ENCODE results near the gene TSHR.
"Not testable (repeated sequence)": the region's sequence is repeated elsewhere in the genome, so short reads cannot be mapped to it uniquely, and the experiment has no call there.

TSHR gene

GRCh38 chr14:80955416-80955941 lies at the start of gene TSHR:
Gene TSHR, plus strand, starts transcription at chr14:80955621. Its CDS starts 60 bp downstream, at chr14:80955681.
- in situ Hi-C loops (cut with HindIII; ENCODE audit: low pct_unique_long_range_greater_than_20kb, low sequenced_read_pairs), result no loop called here
- DNase-seq (ENCODE audit: low read depth in 1 of 2, low spot score in 1 of 2), result no peak
- no peak for TF ChIP-seq JUND (IDR thresholded peaks at IDR 0.05; ENCODE audit: low read depth)

- in situ Hi-C loops (cut with HindIII; ENCODE audit: low pct_unique_long_range_greater_than_20kb, low sequenced_read_pairs), result no loop called here
- DNase-seq (ENCODE audit: low read depth in 1 of 2, low spot score in 1 of 2), result no peak
- TF ChIP-seq JUND (IDR thresholded peaks at IDR 0.05; ENCODE audit: low read depth), result no peak
Observed at GRCh38 chr14:80906336-80906735, 49.1 kb upstream of the TSHR start.

DNA sequence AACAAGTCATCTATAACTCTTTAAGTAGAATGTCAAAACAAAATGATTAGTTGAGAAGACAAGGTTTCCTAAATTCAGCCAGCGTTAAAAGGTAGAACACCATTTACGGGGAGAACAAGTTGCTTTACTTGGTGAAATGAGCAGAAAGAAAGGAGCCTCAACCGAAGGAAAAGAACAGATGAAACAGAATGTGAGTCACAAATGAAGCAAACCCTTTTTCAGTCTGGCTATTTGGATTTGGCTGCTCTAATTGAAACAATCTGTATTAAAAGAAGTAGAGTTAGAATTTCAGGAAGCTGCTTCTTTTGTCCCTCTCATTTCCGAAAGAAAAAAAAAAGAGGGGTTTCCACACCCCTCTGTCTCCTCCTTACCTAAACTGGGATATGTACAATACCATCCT lies 48.5 kb upstream of the TSHR start:
- DNase-seq (ENCODE audit: low read depth in 1 of 2, low spot score in 1 of 2), result no peak
- in situ Hi-C loops (cut with HindIII; ENCODE audit: low pct_unique_long_range_greater_than_20kb, low sequenced_read_pairs), result no loop called here
- TF ChIP-seq JUND (IDR thresholded peaks at IDR 0.05; ENCODE audit: low read depth), result no peak

- DNase-seq (ENCODE audit: low read depth in 1 of 2, low spot score in 1 of 2); in situ Hi-C loops (cut with HindIII; ENCODE audit: low pct_unique_long_range_greater_than_20kb, low sequenced_read_pairs): not testable (repeated sequence)
Observed at GRCh38 chr14:80912013-80912412, 43.4 kb upstream of the TSHR start.

DNA sequence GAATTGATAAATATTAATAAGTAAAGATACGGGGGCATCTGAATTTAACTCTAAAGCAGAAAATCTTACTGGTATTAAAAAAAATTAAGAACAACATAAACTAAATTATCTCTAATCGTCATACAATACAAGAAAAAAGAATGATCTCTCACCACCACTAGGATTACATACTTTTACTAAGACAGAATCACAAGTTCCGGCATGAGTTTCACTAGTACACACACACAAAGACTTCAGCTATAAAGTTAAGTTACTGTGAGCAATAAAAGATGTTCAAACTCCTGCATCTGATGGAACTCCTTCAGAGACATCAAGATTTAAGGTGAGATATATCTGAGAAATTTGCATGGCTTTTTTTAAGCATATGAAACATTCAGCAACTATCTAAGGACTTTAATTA lies 35.8 kb upstream of the TSHR start:
- no peak for TF ChIP-seq JUND (IDR thresholded peaks at IDR 0.05; ENCODE audit: low read depth)
- no peak for DNase-seq (ENCODE audit: low read depth in 1 of 2, low spot score in 1 of 2)
- in situ Hi-C loops (cut with HindIII; ENCODE audit: low pct_unique_long_range_greater_than_20kb, low sequenced_read_pairs), result no loop called here

DNA sequence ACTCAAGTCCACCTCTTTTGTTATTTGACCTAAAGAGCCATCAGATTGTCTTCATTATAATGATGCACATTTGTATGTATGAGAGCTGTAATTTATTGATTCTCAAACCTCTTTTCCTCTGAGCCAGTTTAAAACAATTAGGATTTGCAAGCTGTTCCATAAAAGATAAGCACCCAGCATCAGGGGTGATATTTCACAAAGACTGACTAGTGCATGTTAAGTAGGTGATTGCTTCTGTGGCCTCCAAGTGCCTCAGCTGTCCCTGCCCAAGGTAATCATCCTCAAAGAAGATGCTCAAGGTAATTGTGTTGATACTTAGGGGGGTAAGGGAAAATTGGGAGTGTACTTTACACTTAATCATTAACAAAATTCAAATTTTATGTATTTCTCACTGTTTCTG lies 32.1 kb upstream of the TSHR start:
- TF ChIP-seq JUND (IDR thresholded peaks at IDR 0.05; ENCODE audit: low read depth), result no peak
- DNase-seq (ENCODE audit: low read depth in 1 of 2, low spot score in 1 of 2), result no peak
- in situ Hi-C loops (cut with HindIII; ENCODE audit: low pct_unique_long_range_greater_than_20kb, low sequenced_read_pairs), result no loop called here

DNA sequence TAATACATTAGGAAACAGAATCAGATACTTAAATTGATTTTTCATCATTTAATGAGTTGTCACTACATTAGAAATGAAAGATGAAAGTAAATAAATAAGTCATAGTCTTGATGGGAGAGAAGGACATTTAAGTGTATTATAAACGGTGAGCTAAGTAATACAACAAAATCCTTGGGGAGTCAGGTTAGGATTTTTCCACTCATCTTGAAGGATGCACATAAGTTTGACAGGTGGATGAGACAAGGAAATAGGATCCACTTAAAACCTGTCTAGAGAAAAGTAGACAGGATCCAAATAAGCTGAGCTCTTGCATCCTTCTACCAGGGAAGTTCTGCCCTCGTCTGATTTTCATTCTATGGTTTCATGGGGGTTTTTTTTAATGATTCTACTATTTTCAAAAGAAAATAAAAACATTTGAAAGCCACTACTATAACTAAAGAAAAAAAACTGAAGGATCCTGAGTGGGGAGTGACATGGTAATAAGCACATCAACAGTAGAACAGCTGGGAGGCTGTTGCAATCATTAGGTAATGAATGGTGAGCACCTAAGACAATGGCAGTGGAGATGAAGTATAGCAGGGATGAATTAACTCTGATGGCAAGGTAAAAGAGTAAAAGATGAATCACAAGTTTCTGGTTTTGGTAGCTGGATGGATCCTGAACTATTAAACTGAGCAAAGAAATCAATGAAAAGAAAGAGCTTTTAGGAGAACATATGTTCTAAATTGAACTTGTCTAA lies 30.9 kb upstream of the TSHR start:
- no peak for TF ChIP-seq JUND (IDR thresholded peaks at IDR 0.05; ENCODE audit: low read depth)
- DNase-seq (ENCODE audit: low read depth in 1 of 2, low spot score in 1 of 2), result no peak
- in situ Hi-C loops (cut with HindIII; ENCODE audit: low pct_unique_long_range_greater_than_20kb, low sequenced_read_pairs), result no loop called here

DNA sequence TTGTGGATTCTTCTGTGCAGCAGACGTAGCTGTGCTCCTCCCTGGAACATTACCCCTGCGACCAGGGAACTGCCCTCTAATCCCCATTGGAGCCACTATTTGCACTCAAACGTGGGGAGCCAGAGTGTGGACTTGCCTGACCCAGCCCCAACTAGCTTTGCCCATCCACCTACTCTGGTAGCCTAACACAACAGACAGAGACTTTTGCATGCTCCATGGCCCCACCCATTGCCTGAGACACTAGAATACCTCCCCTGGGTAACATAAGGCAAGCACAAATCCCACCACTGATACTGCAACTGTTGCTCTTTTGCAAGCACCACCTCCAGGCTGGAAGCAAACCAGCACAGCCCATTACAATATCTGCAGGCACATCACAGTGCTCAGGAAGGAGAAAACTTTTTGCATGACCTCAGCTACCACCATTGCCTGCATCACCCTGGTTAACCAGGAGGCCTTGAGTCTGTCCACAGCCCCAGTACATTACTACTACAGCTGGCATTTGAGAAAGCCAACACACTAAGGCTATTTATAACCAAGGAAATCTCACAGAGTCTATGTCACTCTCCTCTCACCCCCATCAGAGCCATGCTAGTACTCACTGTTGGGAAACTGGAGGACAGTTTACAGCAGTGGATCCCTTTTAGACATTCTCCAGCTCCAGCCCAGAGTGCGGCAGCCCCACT lies 28.9 kb upstream of the TSHR start:
- DNase-seq (ENCODE audit: low read depth in 1 of 2, low spot score in 1 of 2), result no peak
- in situ Hi-C loops (cut with HindIII; ENCODE audit: low pct_unique_long_range_greater_than_20kb, low sequenced_read_pairs), result no loop called here
- no peak for TF ChIP-seq JUND (IDR thresholded peaks at IDR 0.05; ENCODE audit: low read depth)

DNA sequence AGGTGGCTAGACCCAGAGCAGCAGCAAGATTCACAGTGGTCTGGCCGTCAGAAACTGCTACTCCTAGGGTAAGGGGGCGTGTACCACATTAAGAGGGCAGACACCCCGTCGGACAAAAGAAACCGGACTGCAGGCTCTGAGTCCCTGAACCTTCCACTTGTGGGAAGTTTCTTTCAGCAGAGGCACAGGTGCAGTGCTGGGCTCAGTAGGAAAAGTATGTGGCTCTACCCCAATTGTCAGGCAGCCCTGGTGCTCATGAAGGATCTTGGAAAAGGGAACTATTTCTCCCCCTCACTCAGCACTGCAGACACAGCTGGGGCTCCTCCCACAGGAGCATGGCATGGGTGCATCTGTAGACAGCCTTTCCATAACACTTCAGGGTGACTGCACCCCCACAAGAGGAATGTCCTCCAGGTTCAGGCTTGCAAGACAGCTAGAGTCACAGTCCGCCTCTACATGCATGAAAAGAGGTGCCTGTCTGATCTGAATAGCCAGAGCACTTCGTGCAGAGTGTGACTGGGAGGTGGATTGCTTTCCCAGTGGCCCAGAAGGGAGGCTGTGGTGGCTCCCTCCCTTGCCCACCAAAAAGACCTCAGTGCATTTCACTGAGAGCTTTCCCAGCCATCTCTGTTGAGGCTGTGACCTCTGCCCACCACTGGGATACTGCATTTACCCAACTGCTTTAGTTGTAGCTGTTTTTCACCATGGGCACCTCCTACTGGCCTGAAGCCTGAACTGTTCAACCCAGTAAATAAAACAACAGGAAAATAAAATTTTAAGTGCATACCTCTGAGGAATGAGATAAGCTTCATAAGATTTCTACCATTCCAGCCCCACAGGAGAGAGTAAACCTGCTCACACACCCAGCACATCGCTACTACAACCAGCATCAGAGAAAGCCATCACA lies 28.1 kb upstream of the TSHR start:
- in situ Hi-C loops (cut with HindIII; ENCODE audit: low pct_unique_long_range_greater_than_20kb, low sequenced_read_pairs), result no loop called here
- TF ChIP-seq JUND (IDR thresholded peaks at IDR 0.05; ENCODE audit: low read depth), result no peak
- DNase-seq (ENCODE audit: low read depth in 1 of 2, low spot score in 1 of 2), result no peak

DNA sequence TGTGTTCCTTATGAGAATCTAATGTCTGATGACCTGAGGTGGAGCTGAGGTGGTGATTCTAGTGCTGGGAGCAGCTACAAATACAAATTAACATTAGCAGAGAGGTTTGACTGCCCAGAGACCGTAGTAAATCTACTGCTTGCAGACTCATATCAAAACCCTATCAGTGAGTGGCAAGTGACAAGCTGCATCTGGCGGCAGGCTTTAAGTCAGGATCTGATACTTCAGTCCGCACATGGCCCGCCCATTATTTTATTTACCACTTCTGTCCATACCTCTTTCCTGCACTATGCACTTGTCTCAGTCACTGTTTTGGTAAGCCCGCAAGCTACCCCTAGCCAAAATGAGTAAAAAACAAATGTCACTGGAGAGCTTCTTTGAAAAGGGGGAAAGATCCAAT lies 25.3 kb upstream of the TSHR start:
- DNase-seq (ENCODE audit: low read depth in 1 of 2, low spot score in 1 of 2), result no peak
- TF ChIP-seq JUND (IDR thresholded peaks at IDR 0.05; ENCODE audit: low read depth), result no peak
- in situ Hi-C loops (cut with HindIII; ENCODE audit: low pct_unique_long_range_greater_than_20kb, low sequenced_read_pairs), result no loop called here

DNA sequence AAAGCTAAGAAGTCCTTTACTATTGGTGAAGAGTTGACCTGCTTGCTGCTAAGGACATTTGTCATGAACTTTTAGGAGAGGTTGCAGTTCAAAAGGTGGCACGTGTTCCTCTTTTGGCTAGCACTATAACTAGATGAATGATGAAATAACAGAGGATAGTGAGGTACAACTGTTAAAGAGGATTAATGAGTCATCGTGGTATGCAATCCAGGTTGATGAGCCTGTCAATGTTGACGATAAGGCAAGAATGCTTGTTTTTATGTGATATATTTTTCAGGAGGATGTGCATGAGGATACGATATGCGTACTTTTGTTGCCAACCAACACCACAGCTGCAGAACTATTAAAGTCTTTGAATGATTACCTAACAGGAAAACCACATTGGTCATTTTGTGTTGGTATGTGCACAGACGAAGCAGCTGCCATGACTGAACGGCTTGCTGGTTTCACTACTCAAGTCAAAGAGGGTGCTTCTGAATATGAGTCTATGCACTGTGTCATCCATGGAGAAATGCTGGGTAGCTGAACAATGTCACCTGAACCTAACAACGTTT lies 24.5 kb upstream of the TSHR start:
- DNase-seq (ENCODE audit: low read depth in 1 of 2, low spot score in 1 of 2), result no peak
- in situ Hi-C loops (cut with HindIII; ENCODE audit: low pct_unique_long_range_greater_than_20kb, low sequenced_read_pairs), result no loop called here
- TF ChIP-seq JUND (IDR thresholded peaks at IDR 0.05; ENCODE audit: low read depth), result no peak

- DNase-seq (ENCODE audit: low read depth in 1 of 2, low spot score in 1 of 2), result no peak
- in situ Hi-C loops (cut with HindIII; ENCODE audit: low pct_unique_long_range_greater_than_20kb, low sequenced_read_pairs), result no loop called here
- TF ChIP-seq JUND (IDR thresholded peaks at IDR 0.05; ENCODE audit: low read depth), result no peak
Observed at GRCh38 chr14:80933282-80933681, 22.1 kb upstream of the TSHR start.
